GM12864 (cell line): Measurements from ENCODE around the gene SNRNP200.
"Not testable (repeated sequence)": the region's sequence is repeated elsewhere in the genome, so short reads cannot be mapped to it uniquely, and the experiment has no call there.

Source experiments
- DNase-seq: peaks from one replicate; pipeline ENCODE4 v3.0.0-alpha.2; 2011; ENCODE audit warnings: low read depth
- H3K4me3 ChIP-seq: 2 replicates; pipeline ENCODE4 v1.5.1; 2011; ENCODE audit warnings: mild to moderate bottlenecking, low read depth, low read length, control low read depth
- CTCF ChIP-seq: IDR thresholded peaks from 2 replicates; pipeline ENCODE4 v1.5.1; 2011; ENCODE audit warnings: low read depth, mild to moderate bottlenecking, moderate library complexity, low read length, control low read depth, inconsistent platforms; ENCODE audit errors: missing control alignments

SNRNP200 gene

GRCh38 chr2:96308248-96308647, 2.9 kb upstream of the SNRNP200 start:
- no peak for DNase-seq
- TF ChIP-seq CTCF = no peak
- H3K4me3 ChIP-seq = no peak overlapping the region

GRCh38 chr2:96306370-96306769, 1.0 kb upstream of the SNRNP200 start:
- no peak for DNase-seq
- TF ChIP-seq CTCF = no peak
- H3K4me3 ChIP-seq = peak overlapping the region; percentile 72

- no peak for DNase-seq
- TF ChIP-seq CTCF = no peak
- H3K4me3 ChIP-seq = peak overlapping the region; percentile 72
Measured at GRCh38 chr2:96305979-96306308, 598 bp upstream of the SNRNP200 start.

- H3K4me3 ChIP-seq = peak overlapping the region; percentile 72
- TF ChIP-seq CTCF = no peak
- no peak for DNase-seq
Measured at GRCh38 chr2:96304606-96305005, 740 bp downstream of the SNRNP200 start.

GRCh38 chr2:96301865-96302264, 3.5 kb downstream of the SNRNP200 start:
- no peak overlapping the region for H3K4me3 ChIP-seq
- no peak for TF ChIP-seq CTCF
- no peak for DNase-seq

- no peak overlapping the region for H3K4me3 ChIP-seq
- TF ChIP-seq CTCF = no peak
- no peak for DNase-seq
Measured at GRCh38 chr2:96296925-96297324, 8.4 kb downstream of the SNRNP200 start.

GRCh38 chr2:96294271-96294670, 11.1 kb downstream of the SNRNP200 start:
- not testable (repeated sequence) for H3K4me3 ChIP-seq, DNase-seq

GRCh38 chr2:96291751-96292150, 13.6 kb downstream of the SNRNP200 start:
- H3K4me3 ChIP-seq = no peak overlapping the region
- no peak for TF ChIP-seq CTCF
- DNase-seq = no peak
